GM12878 (cell line): ENCODE measurements around the gene SERPINA9. TPM values are rescaled to one million over a fixed set of nuclear protein-coding genes. Genes with fewer than 3 reads are reported as not detected.

Experiments
- ATAC-seq: fragments of 200-7000 bp; cut with Tn5 transposase; 3 replicates; pipeline ENCODE4 v1.9.1; 2020; ENCODE audit warnings: mild to moderate bottlenecking, moderate library complexity
- BruUV-seq: library from RNA; stranded (reverse); fragments of 400-500 nt; replicated peaks from 2 replicates; lab custom pipeline; 2021; lab: Mats Ljungman, UMichigan
- CTCF ChIA-PET: fragments of 300-600 bp; sonication (Branson Sonifier 250); formaldehyde crosslinking; extraction: SDS; loops from one replicate; lab custom pipeline; 2021; ENCODE audit warnings: inconsistent platforms; lab: Yijun Ruan, JAX
- POLR2A ChIA-PET: fragments of 350-600 bp; formaldehyde crosslinking; extraction: SDS; loops from one replicate; lab custom pipeline; 2021; ENCODE audit warnings: inconsistent platforms; lab: Charles Lee
- RAD21 ChIA-PET: fragments of 300-600 bp; sonication (Branson Sonifier 250); formaldehyde crosslinking; loops from one replicate; lab custom pipeline; 2023; ENCODE audit warnings: antibody characterized with exemption; ENCODE audit not compliant: unreplicated experiment; lab: Charles Lee
- SMC1A ChIA-PET: fragments of 300-600 bp; sonication (Branson Sonifier 250); formaldehyde crosslinking; loops from one replicate; lab custom pipeline; 2023; ENCODE audit not compliant: unreplicated experiment, uncharacterized antibody; lab: Charles Lee
- DNase-seq: peaks from one replicate; pipeline ENCODE4 v3.0.0-alpha.2; 2011; ENCODE audit warnings: low read depth, low spot score
- FAIRE-seq: peaks from 3 replicates; lab custom pipeline; 2011; peaks lifted over from hg19 to GRCh38; lab: Jason Lieb, UNC
- H2AFZ ChIP-seq: 2 replicates; pipeline ENCODE4 v1.6.0; 2011; ENCODE audit warnings: low read depth, low read length, control low read depth; ENCODE audit not compliant: control insufficient read depth
- H3K27ac ChIP-seq: 2 replicates; pipeline ENCODE4 v1.5.1; 2011; ENCODE audit warnings: control low read depth; ENCODE audit not compliant: control insufficient read depth, insufficient read depth
- H3K27me3 ChIP-seq, 2 experiments: replicated peaks in 1 of 2; 2 replicates each; pipeline versions ENCODE4 v1.6.0 to v1.6.1; 2011; ENCODE audit warnings: low read length in 1 of 2; ENCODE audit not compliant: control insufficient read depth in 2 of 2, insufficient read depth in 2 of 2
- H3K36me3 ChIP-seq, 2 experiments: 2 replicates each; pipeline ENCODE4 v1.5.1; 2011; ENCODE audit warnings: low read length in 1 of 2; ENCODE audit not compliant: control insufficient read depth in 2 of 2, insufficient read depth in 2 of 2
- H3K4me1 ChIP-seq: 2 replicates; pipeline ENCODE4 v1.6.1; 2011; ENCODE audit warnings: mild to moderate bottlenecking, low read length, moderate library complexity, mixed read lengths; ENCODE audit not compliant: control insufficient read depth, insufficient read depth
- H3K4me2 ChIP-seq: 2 replicates; pipeline ENCODE4 v1.6.0; 2011; ENCODE audit warnings: control low read depth; ENCODE audit not compliant: control insufficient read depth, insufficient read depth
- H3K4me3 ChIP-seq: fragments of 200-600 bp; sonication (generic); 2 replicates; pipeline ENCODE4 v1.5.1; 2016
- H3K79me2 ChIP-seq: 2 replicates; pipeline ENCODE4 v1.6.0; 2011; ENCODE audit warnings: low read length; ENCODE audit not compliant: control insufficient read depth, insufficient read depth
- H3K9ac ChIP-seq: 2 replicates; pipeline ENCODE4 v1.8.0; 2011; ENCODE audit warnings: low read length, control low read depth, mixed read lengths; ENCODE audit not compliant: control insufficient read depth, insufficient read depth
- H3K9me3 ChIP-seq: replicated peaks from 3 replicates; pipeline ENCODE4 v1.5.1; 2011; ENCODE audit warnings: mild to moderate bottlenecking, low read length; ENCODE audit not compliant: control insufficient read depth, insufficient read depth
- H4K20me1 ChIP-seq: 2 replicates; pipeline ENCODE4 v1.6.0; 2011; ENCODE audit not compliant: control insufficient read depth, insufficient read depth
- ATF2 ChIP-seq: IDR thresholded peaks from 2 replicates; pipeline ENCODE4 v1.6.1; 2012; ENCODE audit warnings: low read length, inconsistent platforms
- CHD2 ChIP-seq: IDR thresholded peaks from 2 replicates; pipeline ENCODE4 v1.6.1; 2011; ENCODE audit warnings: low read depth, low read length, improper control_type of control experiment, borderline replicate concordance
- ESRRA ChIP-seq: IDR thresholded peaks from 2 replicates; pipeline ENCODE4 v1.6.1; 2012; ENCODE audit warnings: mild to moderate bottlenecking, low read length, improper control_type of control experiment
- EZH2 ChIP-seq: IDR thresholded peaks from 2 replicates; pipeline ENCODE4 v1.6.1; 2012; ENCODE audit warnings: low read depth, mild to moderate bottlenecking, control low read depth, inconsistent platforms, low read length, borderline replicate concordance; ENCODE audit not compliant: control insufficient read depth
- HCFC1 ChIP-seq: fragments of 150-350 bp; IDR thresholded peaks from 2 replicates; pipeline ENCODE4 v1.6.1; 2014; ENCODE audit warnings: low read length
- HSF1 ChIP-seq: fragments of 150-350 bp; IDR thresholded peaks from 2 replicates; pipeline ENCODE4 v1.6.1; 2014; ENCODE audit warnings: mild to moderate bottlenecking, low read depth, low read length
- MEF2B ChIP-seq: fragments of 450-650 bp; IDR thresholded peaks from 2 replicates; pipeline ENCODE4 v1.6.1; 2018; ENCODE audit warnings: mild to moderate bottlenecking, moderate library complexity; ENCODE audit not compliant: partially characterized antibody, poor library complexity, severe bottlenecking
- MYB ChIP-seq: fragments of 150-350 bp; IDR thresholded peaks from 2 replicates; pipeline ENCODE4 v1.6.1; 2014; ENCODE audit warnings: mild to moderate bottlenecking, low read depth, low read length, borderline replicate concordance
- PBX3 ChIP-seq: IDR thresholded peaks from 2 replicates; pipeline ENCODE4 v1.6.1; 2011; ENCODE audit warnings: mild to moderate bottlenecking, low read depth, low read length, moderate library complexity; ENCODE audit not compliant: insufficient replicate concordance
- SUPT20H ChIP-seq: IDR thresholded peaks from 2 replicates; pipeline ENCODE4 v1.6.1; 2011; ENCODE audit warnings: low read depth, mild to moderate bottlenecking, low read length, moderate library complexity, borderline replicate concordance; ENCODE audit not compliant: control insufficient read depth
- TBL1XR1 ChIP-seq: IDR thresholded peaks from 2 replicates; pipeline ENCODE4 v1.6.1; 2012; ENCODE audit warnings: low read depth, low read length, improper control_type of control experiment
- ZNF687 ChIP-seq: fragments of 450-650 bp; IDR thresholded peaks from 2 replicates; pipeline ENCODE4 v1.6.1; 2017; ENCODE audit warnings: mild to moderate bottlenecking, moderate library complexity
- WGBS: methylation state at CpG from one replicate; pipeline ENCODE4 v1.1.6; 2016; ENCODE audit warnings: low lambda C conversion rate; ENCODE audit not compliant: insufficient replicate concordance, insufficient coverage; ENCODE audit errors: missing lambda C conversion rate; 5-methylcytosine and 5-hydroxymethylcytosine counted together
- in situ Hi-C: fragments of 300-500 bp; cut with MboI; formaldehyde crosslinking; loops from 9 replicates; pipeline ENCODE4 v1.14.3; 2018; ENCODE audit warnings: mixed read lengths
- intact Hi-C: fragments of 100-400 bp; cut with micrococcal nuclease; formaldehyde crosslinking; loops from one replicate; pipeline ENCODE4 v1.14.2; 2022; ENCODE audit not compliant: unreplicated experiment
- polyA plus RNA-seq, 11 experiments: library from polyadenylated mRNA; depleted of rRNA in 4 of 11; unstranded in 6 of 11; stranded (reverse) in 5 of 11; fragments of >200 nt; fragmentation: Nextera tagmentation in 4 of 11; fragmentation: Illumina TruSeq in 1 of 11; extraction: Ambion mirVana in 4 of 11; extraction: Trizol in 1 of 11; gene quantifications; 1 replicate in 1 of 11; 2 replicates in 10 of 11; pipeline versions ENCODE4 v1.2.1 to v1.2.3, GENCODE V29; 2011 to 2016; ENCODE audit warnings: inconsistent platforms in 2 of 11, missing spikeins in 2 of 11, low read depth in 1 of 11
- total RNA-seq, 4 experiments: library from RNA; depleted of rRNA in 3 of 4; stranded (reverse); fragments of >200 nt in 3 of 4; fragmentation: Illumina TruSeq in 1 of 4; extraction: Trizol in 1 of 4; gene quantifications; 2 replicates each; pipeline versions ENCODE4 v1.2.1 to v1.2.3, GENCODE V29; 2013 to 2021

The SERPINA9 gene
- total and polyA plus RNA-seq, 10 of the 15 experiments (the other 5 are each of a cell fraction or from before 2014, with no cell fraction given): 0.05 TPM; not detected in 9

GRCh38 chr14:94491511-94491910, 15.5 kb upstream of the SERPINA9 start (continued):
- no peak for TF ChIP-seq ZNF687

- Histone ChIP-seq H4K20me1 (no peaks in the 10 kb centered on the region), H3K9ac (no peak overlapping the region), H3K4me2 (no peak overlapping the region), H3K27me3 (0 out of 4 replicates have a peak, but pooled peaks cover 0 to 2% of the 10 kb centered on the region in 2 experiments), H3K79me2 (no peaks in the 10 kb centered on the region), H3K36me3 (no peaks in the 10 kb centered on the region), H3K4me1 (no peaks in the 10 kb centered on the region), H3K9me3 (no peaks in the 10 kb centered on the region), H3K27ac (no peak overlapping the region), H2AFZ (no peak overlapping the region), H3K4me3 (no peak overlapping the region)
- FAIRE-seq (no peak), DNase-seq (no peak), ATAC-seq (no peak)
- intact Hi-C loops (loop anchor here (10.0 kb wide), 1 partner anchor 355 kb away; no protein-coding TSS in a partner anchor), in situ Hi-C loops (no loop called here)
- CTCF ChIA-PET: interaction anchor here (0.7 kb wide), 1 partner anchor 47 kb away, joined by 3 read pairs; no protein-coding TSS in a partner anchor
- no TSS peak for BruUV-seq
- POLR2A ChIA-PET: no interaction called here
- RAD21 ChIA-PET: no interaction called here
- 0% methylated on average over 11 of the region's 11 CpGs for WGBS
- SMC1A ChIA-PET: interaction anchor here (5.0 kb wide), 1 partner anchor 56 kb away, joined by 52 read pairs; no protein-coding TSS in a partner anchor
- TF ChIP-seq HCFC1 (no peak), EZH2 (no peak), MEF2B (no peak), CHD2 (no peak), ATF2 (no peak), MYB (no peak), SUPT20H (no peak), HSF1 (no peak), ESRRA (no peak), TBL1XR1 (no peak), PBX3 (no peak)
These were observed 13.3 kb upstream of the SERPINA9 start for GRCh38 chr14:94489336-94489735.
